Sigmoid colon (tissue), 4 donors: ENCODE data around the gene STK32A.

ENCODE experiments used
- EP300 ChIP-seq, 4 donors: sonication (generic); formaldehyde crosslinking; IDR thresholded peaks; one replicate each; pipeline ENCODE4 v1.6.1; 2017; ENCODE audit warnings: antibody characterized with exemption in 4 of 4
- POLR2A ChIP-seq, 2 donors: fragments of 450-650 bp; IDR thresholded peaks; one replicate each; pipeline ENCODE4 v1.6.1; 2016; ENCODE audit warnings: antibody characterized with exemption in 2 of 2, mild to moderate bottlenecking in 2 of 2, moderate library complexity in 2 of 2
- TF ChIP-seq, protein P1 (sequence below), 4 experiments: fragments of 450-650 bp in 3 of 4; fragments of 200-600 bp in 1 of 4; IDR thresholded peaks; one replicate each; pipeline ENCODE4 v1.5.1; 2016 to 2019; ENCODE audit warnings: antibody characterized with exemption in 4 of 4, mild to moderate bottlenecking in 3 of 4, moderate library complexity in 2 of 4

DNA sequence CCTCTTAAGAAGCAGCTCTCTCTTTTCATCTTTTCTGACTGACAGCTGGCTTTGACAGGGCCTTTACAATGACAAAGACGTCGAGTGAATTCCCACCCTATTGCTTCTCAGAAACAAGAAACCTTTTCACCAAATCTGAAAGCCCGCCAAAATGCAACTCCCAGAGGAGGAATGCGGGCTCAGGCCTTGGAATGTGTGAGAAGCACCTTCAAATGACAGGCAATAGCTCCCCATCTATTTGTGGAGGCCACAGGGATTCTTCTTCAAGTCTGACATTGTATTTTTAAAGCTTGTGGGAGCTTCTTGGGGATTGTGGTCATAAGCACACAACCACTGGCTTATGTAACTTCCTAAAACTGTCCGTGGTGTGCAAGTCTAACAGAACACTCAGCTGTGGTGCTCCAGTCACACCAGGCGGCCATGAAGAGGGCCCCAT lies 202.4 kb downstream of the STK32A start:
- TF ChIP-seq, protein P1, sequence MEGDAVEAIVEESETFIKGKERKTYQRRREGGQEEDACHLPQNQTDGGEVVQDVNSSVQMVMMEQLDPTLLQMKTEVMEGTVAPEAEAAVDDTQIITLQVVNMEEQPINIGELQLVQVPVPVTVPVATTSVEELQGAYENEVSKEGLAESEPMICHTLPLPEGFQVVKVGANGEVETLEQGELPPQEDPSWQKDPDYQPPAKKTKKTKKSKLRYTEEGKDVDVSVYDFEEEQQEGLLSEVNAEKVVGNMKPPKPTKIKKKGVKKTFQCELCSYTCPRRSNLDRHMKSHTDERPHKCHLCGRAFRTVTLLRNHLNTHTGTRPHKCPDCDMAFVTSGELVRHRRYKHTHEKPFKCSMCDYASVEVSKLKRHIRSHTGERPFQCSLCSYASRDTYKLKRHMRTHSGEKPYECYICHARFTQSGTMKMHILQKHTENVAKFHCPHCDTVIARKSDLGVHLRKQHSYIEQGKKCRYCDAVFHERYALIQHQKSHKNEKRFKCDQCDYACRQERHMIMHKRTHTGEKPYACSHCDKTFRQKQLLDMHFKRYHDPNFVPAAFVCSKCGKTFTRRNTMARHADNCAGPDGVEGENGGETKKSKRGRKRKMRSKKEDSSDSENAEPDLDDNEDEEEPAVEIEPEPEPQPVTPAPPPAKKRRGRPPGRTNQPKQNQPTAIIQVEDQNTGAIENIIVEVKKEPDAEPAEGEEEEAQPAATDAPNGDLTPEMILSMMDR (IDR thresholded peaks at IDR 0.05), result no peak
- no peak for TF ChIP-seq POLR2A (IDR thresholded peaks at IDR 0.05)
- no peak for TF ChIP-seq EP300 (IDR thresholded peaks at IDR 0.05)
